OCI-LY3 (cell line): ENCODE measurements around the gene STAT4.

Source experiments
- CTCF ChIP-seq: fragments of 200-600, 300-600 bp; sonication (generic); IDR thresholded peaks from 2 replicates; pipeline ENCODE4 v1.5.1; 2014; ENCODE audit warnings: antibody characterized with exemption, low read length, low read depth
- EZH2phosphoT487 ChIP-seq: fragments of 200-600 bp; shearing (Covaris generic); IDR thresholded peaks from 2 replicates; pipeline ENCODE4 v1.6.1; 2018; ENCODE audit warnings: antibody characterized with exemption, mixed run types, low read depth

DNA sequence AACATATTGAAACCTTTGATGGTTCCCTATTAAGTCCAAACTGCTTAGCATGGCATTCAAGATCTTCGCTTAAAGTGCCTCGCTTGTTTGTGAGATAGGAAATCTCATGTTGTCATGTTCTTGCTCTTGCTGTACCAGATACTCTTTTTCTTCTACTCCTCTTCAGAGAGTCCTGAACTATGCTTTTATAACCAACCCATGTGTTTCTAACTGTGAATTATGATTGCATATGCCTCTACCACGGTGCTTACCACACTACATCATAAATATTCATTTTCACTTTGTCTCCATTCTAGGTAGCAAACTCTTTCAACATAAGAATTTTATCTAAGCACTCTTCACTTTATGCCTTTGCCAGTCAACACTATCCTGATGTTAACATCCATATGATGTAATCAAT, 23.6 kb downstream of the STAT4 start:
- TF ChIP-seq CTCF (no peak), EZH2phosphoT487 (no peak)
